Spleen (tissue), 11 donors: ENCODE measurements around the gene MIA3. TPM values are rescaled to one million over a fixed set of nuclear protein-coding genes. Genes with fewer than 3 reads are reported as not detected.

ENCODE experiments used
- DNase-seq: peaks from one replicate; pipeline ENCODE4 v3.0.0-alpha.2; 2020
- H3K27ac ChIP-seq, 8 donors: fragments of 200-600 bp; sonication (generic) in 7 of 8; 1 replicate in 4 of 8; 2 replicates in 4 of 8; pipeline versions ENCODE4 v1.5.0 to v1.8.0; 2016 to 2021; ENCODE audit warnings: inconsistent platforms in 4 of 8, mild to moderate bottlenecking in 4 of 8, moderate library complexity in 1 of 8
- H3K27me3 ChIP-seq, 7 donors: fragments of 200-600 bp; sonication (generic) in 6 of 7; replicated peaks in 1 of 7; 1 replicate in 4 of 7; 2 replicates in 3 of 7; pipeline versions ENCODE4 v1.5.0 to v1.8.0; 2016 to 2021; ENCODE audit warnings: inconsistent platforms in 3 of 7, mild to moderate bottlenecking in 1 of 7
- H3K36me3 ChIP-seq, 6 donors: fragments of 200-600 bp; sonication (generic) in 5 of 6; 1 replicate in 4 of 6; 2 replicates in 2 of 6; pipeline versions ENCODE4 v1.5.0 to v1.8.0; 2016 to 2021; ENCODE audit warnings: inconsistent platforms in 2 of 6
- H3K4me1 ChIP-seq, 6 donors: fragments of 200-600 bp; sonication (generic) in 5 of 6; 1 replicate in 3 of 6; 2 replicates in 3 of 6; pipeline versions ENCODE4 v1.5.0 to v1.8.0; 2016 to 2021; ENCODE audit warnings: inconsistent platforms in 3 of 6
- H3K4me3 ChIP-seq, 8 donors: fragments of 200-600 bp; sonication (generic) in 7 of 8; 1 replicate in 4 of 8; 2 replicates in 4 of 8; pipeline versions ENCODE4 v1.5.0 to v1.8.0; 2016 to 2021; ENCODE audit warnings: inconsistent platforms in 4 of 8, mild to moderate bottlenecking in 4 of 8, moderate library complexity in 2 of 8
- H3K9me3 ChIP-seq, 8 donors: fragments of 200-600 bp; sonication (generic) in 7 of 8; 1 replicate in 4 of 8; 2 replicates in 4 of 8; pipeline versions ENCODE4 v1.5.0 to v1.8.0; 2016 to 2021; ENCODE audit warnings: inconsistent platforms in 4 of 8
- CTCF ChIP-seq, 11 experiments: fragments of 200-600 bp in 7 of 11; fragments of 450-650 bp in 4 of 11; sonication (generic) in 4 of 11; IDR thresholded peaks in 8 of 11; conservative IDR thresholded peaks in 3 of 11; 1 replicate in 7 of 11; 2 replicates in 4 of 11; pipeline versions ENCODE4 v1.4.0 to v1.8.0; 2016 to 2021; ENCODE audit warnings: antibody characterized with exemption in 11 of 11, inconsistent platforms in 4 of 11, mild to moderate bottlenecking in 1 of 11
- POLR2A ChIP-seq, 3 donors: fragments of 450-650 bp; IDR thresholded peaks; one replicate each; pipeline ENCODE4 v1.5.1; 2017; ENCODE audit warnings: antibody characterized with exemption in 3 of 3, mild to moderate bottlenecking in 1 of 3
- POLR2AphosphoS5 ChIP-seq, 3 donors: sonication (generic); formaldehyde crosslinking; IDR thresholded peaks; one replicate each; pipeline ENCODE4 v1.5.1; 2017; ENCODE audit warnings: antibody characterized with exemption in 3 of 3
- WGBS, 5 donors: extraction: QIAGEN DNeasy Blood & Tissue Kit in 3 of 5; methylation state at CpG; one replicate each; pipeline versions ENCODE4 v1.1.5 to v1.1.7; 2013 to 2018; 5-methylcytosine and 5-hydroxymethylcytosine counted together
- intact Hi-C: fragments of 100-400 bp; cut with DNase I; formaldehyde crosslinking; loops from one replicate; pipeline ENCODE4 v1.15.0; 2023; ENCODE audit warnings: low total_unique reads
- polyA plus RNA-seq, 3 donors: library from polyadenylated mRNA; stranded (reverse); fragments of 200-250 nt; gene quantifications; one replicate each; pipeline ENCODE4 v1.2.1, GENCODE V29; 2013
- total RNA-seq, 7 donors: library from RNA; depleted of rRNA in 3 of 7; stranded (reverse); fragments of >200 nt in 3 of 7; fragmentation: NEBNext Ultra II Directional in 4 of 7; extraction: Animal tissue kit (Norgen Biotek cat#: 25700) in 4 of 7; gene quantifications; one replicate each; pipeline versions ENCODE4 v1.1.0 to v1.2.1, GENCODE V29; 2016 to 2021
- donor health status: healthy with polysubstance abuse.
- donor health status: DM: no; HTN: no; CAD: no; lungs with moderate emphysema.
- donor health status: DM: no; HTN: no; CAD: no.
- donor health status: Bipolar disorder and iron deficiency.
- donor health status: healthy.
- donor health status: DM: no; HTN: no; CAD: no.
- donor health status: DM: yes; HTN: yes; CAD: no.

Gene MIA3
- total and polyA plus RNA-seq, 10 donors: 25.4 to 68.8 (median 51.7) TPM

- Histone ChIP-seq H3K27ac (peak overlapping the region; percentile 95 to 99 (median 98)), H3K9me3 (no peaks in the 10 kb centered on the region), H3K4me1 (peaks cover 7 to 52% (median 37%) of the 10 kb centered on the region in 6 donors), H3K36me3 (peaks cover 0 to 55% (median 8%) of the 10 kb centered on the region in 6 donors), H3K4me3 (peak overlapping the region; percentile 65 to 87 (median 74)), H3K27me3 (no peaks in the 10 kb centered on the region)
- no peak for TF ChIP-seq POLR2AphosphoS5 (IDR thresholded peaks at IDR 0.05)
- no peak for TF ChIP-seq POLR2A (IDR thresholded peaks at IDR 0.05)
- intact Hi-C loops: no loop called here
- no peak for DNase-seq
- 6 to 11% (median 7%) methylated on average over 6 to 10 of the region's 10 CpGs for WGBS, 5 donors
Observed at GRCh38 chr1:222643606-222643937, 25.7 kb downstream of the MIA3 start.

- H3K36me3 ChIP-seq: peaks cover 0 to 57% (median 10%) of the 10 kb centered on the region in 6 donors
- no peaks in the 10 kb centered on the region for H3K27me3 ChIP-seq
- peak overlapping the region; percentile 95 to 99 (median 98) for H3K27ac ChIP-seq
- peaks cover 7 to 57% (median 37%) of the 10 kb centered on the region in 6 donors for H3K4me1 ChIP-seq
- intact Hi-C loops: no loop called here
- peak overlapping the region; percentile 65 to 87 (median 74) for H3K4me3 ChIP-seq
- WGBS, 5 donors: 0 to 1% (median 0%) methylated on average over 38 to 42 of the region's 42 CpGs
- peak; percentile 99 for DNase-seq
- TF ChIP-seq CTCF (IDR thresholded peaks at IDR 0.05 in 8 of 11, conservative IDR thresholded peaks at IDR 0.05 in 3 of 11) (peak in 4 of 11 experiments; percentile 24 to 49 (median 26)), POLR2A (IDR thresholded peaks at IDR 0.05) (peak; percentile 67 to 91 (median 73)), POLR2AphosphoS5 (IDR thresholded peaks at IDR 0.05) (peak; percentile 98 to 99 (median 98))
- no peaks in the 10 kb centered on the region for H3K9me3 ChIP-seq
Observed at GRCh38 chr1:222643938-222644635, 26.2 kb downstream of the MIA3 start.

GRCh38 chr1:222644636-222644980 is 26.7 kb downstream of the MIA3 start:
- peak overlapping the region; percentile 95 to 99 (median 98) for H3K27ac ChIP-seq
- H3K4me3 ChIP-seq: peak overlapping the region; percentile 65 to 87 (median 74)
- WGBS, 5 donors: 1 to 3% (median 2%) methylated on average over 5 of the region's 5 CpGs
- intact Hi-C loops: no loop called here
- peaks cover 0 to 57% (median 13%) of the 10 kb centered on the region in 6 donors for H3K36me3 ChIP-seq
- peaks cover 7 to 57% (median 37%) of the 10 kb centered on the region in 6 donors for H3K4me1 ChIP-seq
- no peak for TF ChIP-seq POLR2AphosphoS5 (IDR thresholded peaks at IDR 0.05)
- TF ChIP-seq CTCF (IDR thresholded peaks at IDR 0.05 in 8 of 11, conservative IDR thresholded peaks at IDR 0.05 in 3 of 11): no peak
- no peak for TF ChIP-seq POLR2A (IDR thresholded peaks at IDR 0.05)
- H3K9me3 ChIP-seq: no peaks in the 10 kb centered on the region
- DNase-seq: no peak
- no peaks in the 10 kb centered on the region for H3K27me3 ChIP-seq

- Histone ChIP-seq H3K9me3 (no peaks in the 10 kb centered on the region), H3K4me1 (peaks cover 13 to 64% (median 26%) of the 10 kb centered on the region in 6 donors), H3K27me3 (no peaks in the 10 kb centered on the region), H3K4me3 (no peak overlapping the region), H3K36me3 (peaks cover 0 to 96% (median 72%) of the 10 kb centered on the region in 6 donors), H3K27ac (peak overlapping the region in 2 of 8 donors; percentile 41 to 86)
- 85 to 97% (median 93%) methylated on average over 1 of the region's 1 CpG for WGBS, 5 donors
- intact Hi-C loops: no loop called here
- TF ChIP-seq POLR2AphosphoS5 (IDR thresholded peaks at IDR 0.05): no peak
- no peak for TF ChIP-seq CTCF (IDR thresholded peaks at IDR 0.05 in 8 of 11, conservative IDR thresholded peaks at IDR 0.05 in 3 of 11)
- no peak for TF ChIP-seq POLR2A (IDR thresholded peaks at IDR 0.05)
- no peak for DNase-seq
Observed at GRCh38 chr1:222652676-222653075, 34.8 kb downstream of the MIA3 start.
